Liver (tissue), 2 donors: ENCODE measurements around the gene SYNGR1.

Experiments
- TF ChIP-seq, protein P1 (sequence below): IDR thresholded peaks from 2 replicates; pipeline ENCODE4 v1.6.1; 2016; ENCODE audit warnings: antibody characterized with exemption
- TF ChIP-seq, protein P2 (sequence below): IDR thresholded peaks from 2 replicates; pipeline ENCODE4 v1.6.1; 2016; ENCODE audit warnings: antibody characterized with exemption, mild to moderate bottlenecking
- TF ChIP-seq, protein P3 (sequence below): fragments of 150-350 bp; IDR thresholded peaks from 2 replicates; pipeline ENCODE4 v1.5.1; 2017; ENCODE audit warnings: improper control_type of control experiment, low read depth, low read length; ENCODE audit not compliant: missing input control
- donor health status: healthy.

DNA sequence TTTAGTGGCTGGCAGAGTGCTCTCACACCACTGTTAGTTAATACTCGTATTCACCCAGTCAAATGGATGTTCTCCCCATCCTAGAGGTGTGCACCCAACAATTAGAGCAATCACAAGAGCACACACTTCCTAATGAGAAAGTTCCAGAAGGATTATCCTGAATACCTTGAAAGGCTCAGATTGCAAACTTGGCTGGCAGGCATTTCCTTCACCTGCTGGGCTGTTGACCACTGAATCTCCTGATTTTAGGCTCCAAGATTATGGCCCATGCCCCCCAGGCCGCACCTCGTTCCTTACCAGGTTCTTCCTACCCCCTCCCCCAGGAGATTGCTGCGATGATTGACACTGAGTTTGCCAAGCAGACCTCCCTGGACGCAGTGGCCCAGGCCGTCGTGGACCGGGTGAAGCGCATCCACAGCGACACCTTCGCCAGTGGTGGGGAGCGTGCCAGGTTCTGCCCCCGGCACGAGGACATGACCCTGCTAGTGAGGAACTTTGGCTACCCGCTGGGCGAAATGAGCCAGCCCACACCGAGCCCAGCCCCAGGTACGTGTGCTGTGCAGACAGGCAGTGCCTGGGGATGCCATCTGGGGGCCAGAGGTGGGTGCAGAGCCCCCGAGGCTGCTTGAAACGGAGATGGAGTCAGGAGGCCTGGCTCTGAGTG, 76.7 kb downstream of the SYNGR1 start:
- TF ChIP-seq, protein P1, sequence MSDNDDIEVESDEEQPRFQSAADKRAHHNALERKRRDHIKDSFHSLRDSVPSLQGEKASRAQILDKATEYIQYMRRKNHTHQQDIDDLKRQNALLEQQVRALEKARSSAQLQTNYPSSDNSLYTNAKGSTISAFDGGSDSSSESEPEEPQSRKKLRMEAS = no peak
- TF ChIP-seq, protein P2, sequence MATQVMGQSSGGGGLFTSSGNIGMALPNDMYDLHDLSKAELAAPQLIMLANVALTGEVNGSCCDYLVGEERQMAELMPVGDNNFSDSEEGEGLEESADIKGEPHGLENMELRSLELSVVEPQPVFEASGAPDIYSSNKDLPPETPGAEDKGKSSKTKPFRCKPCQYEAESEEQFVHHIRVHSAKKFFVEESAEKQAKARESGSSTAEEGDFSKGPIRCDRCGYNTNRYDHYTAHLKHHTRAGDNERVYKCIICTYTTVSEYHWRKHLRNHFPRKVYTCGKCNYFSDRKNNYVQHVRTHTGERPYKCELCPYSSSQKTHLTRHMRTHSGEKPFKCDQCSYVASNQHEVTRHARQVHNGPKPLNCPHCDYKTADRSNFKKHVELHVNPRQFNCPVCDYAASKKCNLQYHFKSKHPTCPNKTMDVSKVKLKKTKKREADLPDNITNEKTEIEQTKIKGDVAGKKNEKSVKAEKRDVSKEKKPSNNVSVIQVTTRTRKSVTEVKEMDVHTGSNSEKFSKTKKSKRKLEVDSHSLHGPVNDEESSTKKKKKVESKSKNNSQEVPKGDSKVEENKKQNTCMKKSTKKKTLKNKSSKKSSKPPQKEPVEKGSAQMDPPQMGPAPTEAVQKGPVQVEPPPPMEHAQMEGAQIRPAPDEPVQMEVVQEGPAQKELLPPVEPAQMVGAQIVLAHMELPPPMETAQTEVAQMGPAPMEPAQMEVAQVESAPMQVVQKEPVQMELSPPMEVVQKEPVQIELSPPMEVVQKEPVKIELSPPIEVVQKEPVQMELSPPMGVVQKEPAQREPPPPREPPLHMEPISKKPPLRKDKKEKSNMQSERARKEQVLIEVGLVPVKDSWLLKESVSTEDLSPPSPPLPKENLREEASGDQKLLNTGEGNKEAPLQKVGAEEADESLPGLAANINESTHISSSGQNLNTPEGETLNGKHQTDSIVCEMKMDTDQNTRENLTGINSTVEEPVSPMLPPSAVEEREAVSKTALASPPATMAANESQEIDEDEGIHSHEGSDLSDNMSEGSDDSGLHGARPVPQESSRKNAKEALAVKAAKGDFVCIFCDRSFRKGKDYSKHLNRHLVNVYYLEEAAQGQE = no peak
- TF ChIP-seq, protein P3, sequence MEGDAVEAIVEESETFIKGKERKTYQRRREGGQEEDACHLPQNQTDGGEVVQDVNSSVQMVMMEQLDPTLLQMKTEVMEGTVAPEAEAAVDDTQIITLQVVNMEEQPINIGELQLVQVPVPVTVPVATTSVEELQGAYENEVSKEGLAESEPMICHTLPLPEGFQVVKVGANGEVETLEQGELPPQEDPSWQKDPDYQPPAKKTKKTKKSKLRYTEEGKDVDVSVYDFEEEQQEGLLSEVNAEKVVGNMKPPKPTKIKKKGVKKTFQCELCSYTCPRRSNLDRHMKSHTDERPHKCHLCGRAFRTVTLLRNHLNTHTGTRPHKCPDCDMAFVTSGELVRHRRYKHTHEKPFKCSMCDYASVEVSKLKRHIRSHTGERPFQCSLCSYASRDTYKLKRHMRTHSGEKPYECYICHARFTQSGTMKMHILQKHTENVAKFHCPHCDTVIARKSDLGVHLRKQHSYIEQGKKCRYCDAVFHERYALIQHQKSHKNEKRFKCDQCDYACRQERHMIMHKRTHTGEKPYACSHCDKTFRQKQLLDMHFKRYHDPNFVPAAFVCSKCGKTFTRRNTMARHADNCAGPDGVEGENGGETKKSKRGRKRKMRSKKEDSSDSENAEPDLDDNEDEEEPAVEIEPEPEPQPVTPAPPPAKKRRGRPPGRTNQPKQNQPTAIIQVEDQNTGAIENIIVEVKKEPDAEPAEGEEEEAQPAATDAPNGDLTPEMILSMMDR = no peak
